Measurements from ENCODE around the gene CLCN1. TPM values are rescaled to one million over a fixed set of nuclear protein-coding genes. Genes with fewer than 3 reads are reported as not detected.

Gene CLCN1
- total RNA-seq, 1 experiment from 2014 or later = not detected

GRCh38 chr7:143303733-143304132 lies 12.2 kb upstream of the CLCN1 start:
- H3K27me3 ChIP-seq (replicated peaks) = no peaks in the 10 kb centered on the region
- DNase-seq (ENCODE audit: low read depth in 1 of 2, low spot score in 2 of 2) = no peak
- no peak overlapping the region for H3K4me3 ChIP-seq
- H3K9me3 ChIP-seq (replicated peaks) = no peaks in the 10 kb centered on the region
- H3K27ac ChIP-seq = no peak overlapping the region
- H3K4me1 ChIP-seq (replicated peaks) = no peaks in the 10 kb centered on the region
- H3K36me3 ChIP-seq = peaks cover 90% of the 10 kb centered on the region

- H3K27ac ChIP-seq = no peak overlapping the region
- H3K36me3 ChIP-seq = peaks cover 84% of the 10 kb centered on the region
- no peaks in the 10 kb centered on the region for H3K4me1 ChIP-seq (replicated peaks)
Observed at GRCh38 chr7:143304938-143305337, 11.0 kb upstream of the CLCN1 start.

GRCh38 chr7:143305423-143306070 lies 10.4 kb upstream of the CLCN1 start:
- H3K9me3 ChIP-seq (replicated peaks) = no peaks in the 10 kb centered on the region
- H3K27me3 ChIP-seq (replicated peaks) = no peaks in the 10 kb centered on the region
- no peaks in the 10 kb centered on the region for H3K4me1 ChIP-seq (replicated peaks)
- H3K4me3 ChIP-seq = no peak overlapping the region
- no peak overlapping the region for H3K27ac ChIP-seq
- H3K36me3 ChIP-seq = peaks cover 78% of the 10 kb centered on the region
- DNase-seq (ENCODE audit: low read depth in 1 of 2, low spot score in 2 of 2) = no peak

More at GRCh38 chr7:143304938-143305337, 11.0 kb upstream of the CLCN1 start:
- no peaks in the 10 kb centered on the region for H3K27me3 ChIP-seq (replicated peaks)
- DNase-seq (ENCODE audit: low read depth in 1 of 2, low spot score in 2 of 2) = no peak
- H3K9me3 ChIP-seq (replicated peaks) = no peaks in the 10 kb centered on the region
- H3K4me3 ChIP-seq = no peak overlapping the region

- no peaks in the 10 kb centered on the region for H3K9me3 ChIP-seq (replicated peaks)
- H3K27ac ChIP-seq = no peak overlapping the region
- peaks cover 50% of the 10 kb centered on the region for H3K36me3 ChIP-seq
Observed at GRCh38 chr7:143308632-143309031, 7.3 kb upstream of the CLCN1 start.

GRCh38 chr7:143314127-143314526 lies 1.8 kb upstream of the CLCN1 start:
- Histone ChIP-seq H3K4me1 (replicated peaks) (no peaks in the 10 kb centered on the region), H3K27ac (no peak overlapping the region), H3K36me3 (no peaks in the 10 kb centered on the region), H3K9me3 (replicated peaks) (no peaks in the 10 kb centered on the region), H3K4me3 (no peak overlapping the region), H3K27me3 (replicated peaks) (no peaks in the 10 kb centered on the region)
- no peak for DNase-seq (ENCODE audit: low read depth in 1 of 2, low spot score in 2 of 2)

More at GRCh38 chr7:143308632-143309031, 7.3 kb upstream of the CLCN1 start:
- no peaks in the 10 kb centered on the region for H3K27me3 ChIP-seq (replicated peaks)
- no peak overlapping the region for H3K4me3 ChIP-seq
- no peaks in the 10 kb centered on the region for H3K4me1 ChIP-seq (replicated peaks)
- DNase-seq (ENCODE audit: low read depth in 1 of 2, low spot score in 2 of 2) = no peak

- Histone ChIP-seq H3K36me3 (no peaks in the 10 kb centered on the region), H3K27ac (no peak overlapping the region), H3K9me3 (replicated peaks) (no peaks in the 10 kb centered on the region), H3K4me3 (no peak overlapping the region), H3K27me3 (replicated peaks) (no peaks in the 10 kb centered on the region), H3K4me1 (replicated peaks) (no peaks in the 10 kb centered on the region)
- no peak for DNase-seq (ENCODE audit: low read depth in 1 of 2, low spot score in 2 of 2)
Observed at GRCh38 chr7:143316492-143316891, 581 bp downstream of the CLCN1 start.

GRCh38 chr7:143318661-143319060 lies 2.8 kb downstream of the CLCN1 start:
- DNase-seq (ENCODE audit: low read depth in 1 of 2, low spot score in 2 of 2) = no peak
- H3K36me3 ChIP-seq = no peaks in the 10 kb centered on the region
- H3K9me3 ChIP-seq (replicated peaks) = no peaks in the 10 kb centered on the region
- no peak overlapping the region for H3K27ac ChIP-seq
- H3K4me1 ChIP-seq (replicated peaks) = no peaks in the 10 kb centered on the region
- H3K4me3 ChIP-seq = no peak overlapping the region
- no peaks in the 10 kb centered on the region for H3K27me3 ChIP-seq (replicated peaks)

- Histone ChIP-seq H3K27ac (no peak overlapping the region), H3K27me3 (replicated peaks) (no peaks in the 10 kb centered on the region), H3K4me3 (no peak overlapping the region), H3K36me3 (no peaks in the 10 kb centered on the region), H3K9me3 (replicated peaks) (no peaks in the 10 kb centered on the region), H3K4me1 (replicated peaks) (no peaks in the 10 kb centered on the region)
- DNase-seq (ENCODE audit: low read depth in 1 of 2, low spot score in 2 of 2) = no peak
Observed at GRCh38 chr7:143320620-143321019, 4.7 kb downstream of the CLCN1 start.

GRCh38 chr7:143321242-143321641 lies 5.3 kb downstream of the CLCN1 start:
- H3K36me3 ChIP-seq = no peaks in the 10 kb centered on the region
- H3K27me3 ChIP-seq (replicated peaks) = no peaks in the 10 kb centered on the region
- no peak overlapping the region for H3K27ac ChIP-seq
- no peak for DNase-seq (ENCODE audit: low read depth in 1 of 2, low spot score in 2 of 2)
- no peak overlapping the region for H3K4me3 ChIP-seq
- no peaks in the 10 kb centered on the region for H3K4me1 ChIP-seq (replicated peaks)
- no peaks in the 10 kb centered on the region for H3K9me3 ChIP-seq (replicated peaks)

- no peaks in the 10 kb centered on the region for H3K9me3 ChIP-seq (replicated peaks)
- no peak overlapping the region for H3K27ac ChIP-seq
- H3K36me3 ChIP-seq = no peaks in the 10 kb centered on the region
- DNase-seq (ENCODE audit: low read depth in 1 of 2, low spot score in 2 of 2) = no peak
- no peaks in the 10 kb centered on the region for H3K4me1 ChIP-seq (replicated peaks)
- H3K4me3 ChIP-seq = no peak overlapping the region
- no peaks in the 10 kb centered on the region for H3K27me3 ChIP-seq (replicated peaks)
Observed at GRCh38 chr7:143321734-143322133, 5.8 kb downstream of the CLCN1 start.

GRCh38 chr7:143322760-143323633 lies 7.1 kb downstream of the CLCN1 start:
- no peaks in the 10 kb centered on the region for H3K36me3 ChIP-seq
- DNase-seq (ENCODE audit: low read depth in 1 of 2, low spot score in 2 of 2) = no peak
- no peaks in the 10 kb centered on the region for H3K9me3 ChIP-seq (replicated peaks)
- no peaks in the 10 kb centered on the region for H3K27me3 ChIP-seq (replicated peaks)
- H3K4me3 ChIP-seq = no peak overlapping the region
- no peaks in the 10 kb centered on the region for H3K4me1 ChIP-seq (replicated peaks)
- no peak overlapping the region for H3K27ac ChIP-seq

GRCh38 chr7:143323653-143324052 lies 7.7 kb downstream of the CLCN1 start:
- Histone ChIP-seq H3K27me3 (replicated peaks) (no peaks in the 10 kb centered on the region), H3K36me3 (no peaks in the 10 kb centered on the region), H3K4me1 (replicated peaks) (no peaks in the 10 kb centered on the region), H3K27ac (no peak overlapping the region), H3K4me3 (no peak overlapping the region), H3K9me3 (replicated peaks) (no peaks in the 10 kb centered on the region)
- DNase-seq (ENCODE audit: low read depth in 1 of 2, low spot score in 2 of 2) = no peak

GRCh38 chr7:143325240-143325639 lies 9.3 kb downstream of the CLCN1 start:
- no peak for DNase-seq (ENCODE audit: low read depth in 1 of 2, low spot score in 2 of 2)
- Histone ChIP-seq H3K9me3 (replicated peaks) (no peaks in the 10 kb centered on the region), H3K4me3 (no peak overlapping the region), H3K4me1 (replicated peaks) (no peaks in the 10 kb centered on the region), H3K27me3 (replicated peaks) (no peaks in the 10 kb centered on the region), H3K27ac (no peak overlapping the region), H3K36me3 (no peaks in the 10 kb centered on the region)

- Histone ChIP-seq H3K4me3 (no peak overlapping the region), H3K36me3 (no peaks in the 10 kb centered on the region), H3K9me3 (replicated peaks) (no peaks in the 10 kb centered on the region), H3K27ac (no peak overlapping the region), H3K4me1 (replicated peaks) (no peaks in the 10 kb centered on the region), H3K27me3 (replicated peaks) (no peaks in the 10 kb centered on the region)
- DNase-seq (ENCODE audit: low read depth in 1 of 2, low spot score in 2 of 2) = no peak
Observed at GRCh38 chr7:143327903-143328302, 12.0 kb downstream of the CLCN1 start.

All from SJSA1 (cell line).